ENCODE measurements around the gene ANKRD63.

The ANKRD63 gene

DNA sequence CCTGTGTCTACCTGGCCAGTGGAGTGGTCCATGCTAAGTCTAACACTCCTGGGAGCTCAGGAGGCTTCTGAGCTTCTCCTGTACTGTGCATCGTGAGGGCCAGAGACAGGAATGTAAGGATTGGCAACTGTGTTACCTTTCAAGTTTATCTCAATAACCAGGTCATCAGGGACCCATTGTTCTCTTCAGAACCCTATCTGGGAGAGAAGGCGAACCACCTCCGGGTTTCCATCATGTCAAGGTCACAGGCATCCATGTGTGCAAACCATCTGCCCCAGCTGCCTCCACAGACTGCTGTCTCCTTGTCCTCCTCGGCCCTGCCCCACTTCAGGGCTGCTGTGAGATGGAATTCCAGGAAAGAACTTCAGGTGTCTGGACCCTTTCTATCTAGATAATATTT, 5.9 kb downstream of the ANKRD63 start:
- TF ChIP-seq, protein P1, sequence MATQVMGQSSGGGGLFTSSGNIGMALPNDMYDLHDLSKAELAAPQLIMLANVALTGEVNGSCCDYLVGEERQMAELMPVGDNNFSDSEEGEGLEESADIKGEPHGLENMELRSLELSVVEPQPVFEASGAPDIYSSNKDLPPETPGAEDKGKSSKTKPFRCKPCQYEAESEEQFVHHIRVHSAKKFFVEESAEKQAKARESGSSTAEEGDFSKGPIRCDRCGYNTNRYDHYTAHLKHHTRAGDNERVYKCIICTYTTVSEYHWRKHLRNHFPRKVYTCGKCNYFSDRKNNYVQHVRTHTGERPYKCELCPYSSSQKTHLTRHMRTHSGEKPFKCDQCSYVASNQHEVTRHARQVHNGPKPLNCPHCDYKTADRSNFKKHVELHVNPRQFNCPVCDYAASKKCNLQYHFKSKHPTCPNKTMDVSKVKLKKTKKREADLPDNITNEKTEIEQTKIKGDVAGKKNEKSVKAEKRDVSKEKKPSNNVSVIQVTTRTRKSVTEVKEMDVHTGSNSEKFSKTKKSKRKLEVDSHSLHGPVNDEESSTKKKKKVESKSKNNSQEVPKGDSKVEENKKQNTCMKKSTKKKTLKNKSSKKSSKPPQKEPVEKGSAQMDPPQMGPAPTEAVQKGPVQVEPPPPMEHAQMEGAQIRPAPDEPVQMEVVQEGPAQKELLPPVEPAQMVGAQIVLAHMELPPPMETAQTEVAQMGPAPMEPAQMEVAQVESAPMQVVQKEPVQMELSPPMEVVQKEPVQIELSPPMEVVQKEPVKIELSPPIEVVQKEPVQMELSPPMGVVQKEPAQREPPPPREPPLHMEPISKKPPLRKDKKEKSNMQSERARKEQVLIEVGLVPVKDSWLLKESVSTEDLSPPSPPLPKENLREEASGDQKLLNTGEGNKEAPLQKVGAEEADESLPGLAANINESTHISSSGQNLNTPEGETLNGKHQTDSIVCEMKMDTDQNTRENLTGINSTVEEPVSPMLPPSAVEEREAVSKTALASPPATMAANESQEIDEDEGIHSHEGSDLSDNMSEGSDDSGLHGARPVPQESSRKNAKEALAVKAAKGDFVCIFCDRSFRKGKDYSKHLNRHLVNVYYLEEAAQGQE (IDR thresholded peaks at IDR 0.05; ENCODE audit: low read depth), result no peak
- no peak for TF ChIP-seq CREB1 (IDR thresholded peaks at IDR 0.05; ENCODE audit: low read depth)
- no peak for TF ChIP-seq YY1 (IDR thresholded peaks at IDR 0.05; ENCODE audit: low read depth)
- no peak for TF ChIP-seq EGR1 (IDR thresholded peaks at IDR 0.05)
- no peak for TF ChIP-seq USF1 (IDR thresholded peaks at IDR 0.05)
- TF ChIP-seq EP300 (IDR thresholded peaks at IDR 0.05; ENCODE audit: borderline replicate concordance), result no peak
- no peak for TF ChIP-seq FOXM1 (IDR thresholded peaks at IDR 0.05; ENCODE audit: borderline replicate concordance, low read depth)
- no peak for TF ChIP-seq TCF12 (IDR thresholded peaks at IDR 0.05; ENCODE audit: low read depth)
- no peak for TF ChIP-seq CEBPB (IDR thresholded peaks at IDR 0.05)
- TF ChIP-seq, protein P2, sequence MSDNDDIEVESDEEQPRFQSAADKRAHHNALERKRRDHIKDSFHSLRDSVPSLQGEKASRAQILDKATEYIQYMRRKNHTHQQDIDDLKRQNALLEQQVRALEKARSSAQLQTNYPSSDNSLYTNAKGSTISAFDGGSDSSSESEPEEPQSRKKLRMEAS (IDR thresholded peaks at IDR 0.05), result no peak
- no peak for TF ChIP-seq TEAD4 (IDR thresholded peaks at IDR 0.05)
- TF ChIP-seq NFIC (IDR thresholded peaks at IDR 0.05), result no peak
- no peak for TF ChIP-seq TAF1 (IDR thresholded peaks at IDR 0.05; ENCODE audit: low read depth)

GRCh38 chr15:40275954-40276353, 6.9 kb downstream of the ANKRD63 start:
- TF ChIP-seq YY1 (IDR thresholded peaks at IDR 0.05; ENCODE audit: low read depth) (no peak), EP300 (IDR thresholded peaks at IDR 0.05; ENCODE audit: borderline replicate concordance) (no peak), CREB1 (IDR thresholded peaks at IDR 0.05; ENCODE audit: low read depth) (no peak), TAF1 (IDR thresholded peaks at IDR 0.05; ENCODE audit: low read depth) (no peak), TEAD4 (IDR thresholded peaks at IDR 0.05) (no peak), EGR1 (IDR thresholded peaks at IDR 0.05) (no peak), CEBPB (IDR thresholded peaks at IDR 0.05) (no peak), NFIC (IDR thresholded peaks at IDR 0.05) (no peak), USF1 (IDR thresholded peaks at IDR 0.05) (no peak), ZBTB7A (IDR thresholded peaks at IDR 0.05; ENCODE audit: low read depth) (no peak), RAD21 (IDR thresholded peaks at IDR 0.05; ENCODE audit: low read depth) (no peak), FOXM1 (IDR thresholded peaks at IDR 0.05; ENCODE audit: borderline replicate concordance, low read depth) (no peak), TCF12 (IDR thresholded peaks at IDR 0.05; ENCODE audit: low read depth) (no peak)
- TF ChIP-seq, protein P2 (IDR thresholded peaks at IDR 0.05), result no peak
- TF ChIP-seq, protein P1 (IDR thresholded peaks at IDR 0.05; ENCODE audit: low read depth), result no peak

GRCh38 chr15:40275523-40275922, 7.3 kb downstream of the ANKRD63 start:
- TF ChIP-seq CEBPB (IDR thresholded peaks at IDR 0.05) (no peak), EP300 (IDR thresholded peaks at IDR 0.05; ENCODE audit: borderline replicate concordance) (no peak), YY1 (IDR thresholded peaks at IDR 0.05; ENCODE audit: low read depth) (no peak), RAD21 (IDR thresholded peaks at IDR 0.05; ENCODE audit: low read depth) (no peak), TEAD4 (IDR thresholded peaks at IDR 0.05) (no peak), NFIC (IDR thresholded peaks at IDR 0.05) (no peak), ZBTB7A (IDR thresholded peaks at IDR 0.05; ENCODE audit: low read depth) (no peak), USF1 (IDR thresholded peaks at IDR 0.05) (no peak), CREB1 (IDR thresholded peaks at IDR 0.05; ENCODE audit: low read depth) (no peak), TAF1 (IDR thresholded peaks at IDR 0.05; ENCODE audit: low read depth) (no peak), FOXM1 (IDR thresholded peaks at IDR 0.05; ENCODE audit: borderline replicate concordance, low read depth) (no peak), TCF12 (IDR thresholded peaks at IDR 0.05; ENCODE audit: low read depth) (no peak), EGR1 (IDR thresholded peaks at IDR 0.05) (no peak)
- TF ChIP-seq, protein P2 (IDR thresholded peaks at IDR 0.05), result no peak
- TF ChIP-seq, protein P1 (IDR thresholded peaks at IDR 0.05; ENCODE audit: low read depth), result no peak

All from Ishikawa (cell line).